Transverse colon (tissue), 4 donors: ENCODE measurements around the gene EEPD1. TPM values are rescaled to one million over a fixed set of nuclear protein-coding genes. Genes with fewer than 3 reads are reported as not detected.

ENCODE experiments used
- DNase-seq: peaks from one replicate; pipeline ENCODE4 v3.0.0-alpha.2; 2019
- H3K27ac ChIP-seq, 4 donors: fragments of 200-600 bp; sonication (generic); 2 replicates each; pipeline ENCODE4 v1.5.1; 2016 to 2018; ENCODE audit warnings: inconsistent platforms in 4 of 4
- H3K27me3 ChIP-seq: fragments of 200-600 bp; sonication (generic); 2 replicates; pipeline ENCODE4 v1.5.1; 2017; ENCODE audit warnings: inconsistent platforms
- H3K36me3 ChIP-seq, 4 donors: fragments of 200-600 bp; sonication (generic); 2 replicates each; pipeline ENCODE4 v1.5.1; 2017 to 2019; ENCODE audit warnings: inconsistent platforms in 4 of 4
- H3K4me1 ChIP-seq, 4 donors: fragments of 200-600 bp; sonication (generic); 2 replicates each; pipeline ENCODE4 v1.5.1; 2017 to 2020; ENCODE audit warnings: inconsistent platforms in 4 of 4
- H3K4me3 ChIP-seq, 4 donors: fragments of 200-600 bp; sonication (generic); 1 replicate in 1 of 4; 2 replicates in 3 of 4; pipeline versions ENCODE4 v1.5.1 to v1.6.1; 2017 to 2019; ENCODE audit warnings: inconsistent platforms in 4 of 4
- H3K9me3 ChIP-seq, 2 donors: fragments of 200-600 bp; sonication (generic); 2 replicates each; pipeline ENCODE4 v1.5.1; 2017 to 2019; ENCODE audit warnings: inconsistent platforms in 2 of 2
- CTCF ChIP-seq, 5 experiments: fragments of 200-600 bp in 3 of 5; fragments of 450-650 bp in 2 of 5; sonication (generic) in 3 of 5; IDR thresholded peaks; 1 replicate in 2 of 5; 2 replicates in 3 of 5; pipeline ENCODE4 v1.5.1; 2016 to 2017; ENCODE audit warnings: antibody characterized with exemption in 5 of 5, inconsistent platforms in 3 of 5, mild to moderate bottlenecking in 2 of 5, moderate library complexity in 1 of 5
- EP300 ChIP-seq: sonication (generic); formaldehyde crosslinking; IDR thresholded peaks from one replicate; pipeline ENCODE4 v1.6.1; 2017; ENCODE audit warnings: antibody characterized with exemption, low read depth
- POLR2A ChIP-seq: fragments of 450-650 bp; IDR thresholded peaks from one replicate; pipeline ENCODE4 v1.6.1; 2016; ENCODE audit warnings: antibody characterized with exemption, mild to moderate bottlenecking, moderate library complexity
- POLR2AphosphoS5 ChIP-seq, 3 donors: sonication (generic); formaldehyde crosslinking; IDR thresholded peaks; one replicate each; pipeline ENCODE4 v1.6.1; 2016; ENCODE audit warnings: antibody characterized with exemption in 3 of 3
- WGBS, 2 donors: methylation state at CpG; one replicate each; pipeline ENCODE4 v1.1.5; 2018; ENCODE audit warnings: low coverage in 1 of 2; 5-methylcytosine and 5-hydroxymethylcytosine counted together
- in situ Hi-C, 4 donors: fragments of 200-750 bp; cut with MboI; loops; one replicate each; pipeline versions ENCODE4 v1.15.0 to v1.15.1; 2017; ENCODE audit warnings: low sequenced_read_pairs in 3 of 4, low pct_ligation_motif_present in 1 of 4, low pct_unique_long_range_greater_than_20kb in 1 of 4
- intact Hi-C: fragments of 100-400 bp; cut with DNase I; formaldehyde crosslinking; loops from one replicate; pipeline ENCODE4 v1.15.1; 2023; ENCODE audit warnings: low total_unique reads
- total RNA-seq, 4 donors: library from RNA; depleted of rRNA; stranded (reverse); fragments of >200 nt; gene quantifications; one replicate each; pipeline ENCODE4 v1.1.0, GENCODE V29; 2016

The EEPD1 gene
- total RNA-seq, 4 donors from 2014 or later = 16.2 to 36.2 (median 25.2) TPM

DNA sequence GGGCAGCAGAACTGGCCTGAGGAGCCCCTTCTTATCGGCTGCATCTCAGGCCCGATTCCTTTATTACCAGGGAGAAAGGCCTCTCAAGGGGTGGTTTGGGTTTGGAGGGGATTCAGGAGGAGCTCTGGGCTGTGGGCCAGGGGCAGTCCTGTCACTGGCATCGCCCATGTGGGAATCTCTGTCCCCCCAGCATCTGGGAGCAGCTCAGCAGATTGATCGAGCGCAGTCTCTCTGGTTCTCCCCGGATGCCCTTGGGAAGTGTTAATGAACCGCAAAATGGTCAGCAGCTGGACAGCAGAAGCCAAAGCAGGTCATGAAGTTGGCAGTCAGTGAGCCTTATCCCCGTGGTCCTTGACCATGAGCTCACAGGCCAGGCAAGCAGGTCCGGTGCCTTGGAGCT lies 132.2 kb downstream of the EEPD1 start:
- no peaks in the 10 kb centered on the region for H3K36me3 ChIP-seq
- peaks cover 25 to 64% (median 42%) of the 10 kb centered on the region in 4 donors for H3K4me1 ChIP-seq
- in situ Hi-C loops (loop anchor here in 1 of 4 donors (25.0 kb wide), 1 partner anchor 123 kb away; the partner anchor contains the start of gene EEPD1), intact Hi-C loops (no loop called here)
- H3K27me3 ChIP-seq = no peaks in the 10 kb centered on the region
- TF ChIP-seq POLR2A (no peak), CTCF (IDR thresholded peaks at IDR 0.05) (no peak), EP300 (no peak), POLR2AphosphoS5 (IDR thresholded peaks at IDR 0.05) (no peak)
- H3K9me3 ChIP-seq = no peaks in the 10 kb centered on the region
- no peak overlapping the region for H3K27ac ChIP-seq
- DNase-seq = no peak
- no peak overlapping the region for H3K4me3 ChIP-seq
- 60 to 83% methylated on average over 1 to 9 of the region's 9 CpGs for WGBS, 2 donors

- Histone ChIP-seq H3K36me3 (no peaks in the 10 kb centered on the region), H3K27ac (peak overlapping the region in 3 of 4 donors; percentile 66 to 74 (median 72)), H3K9me3 (no peaks in the 10 kb centered on the region), H3K4me3 (no peak overlapping the region), H3K27me3 (no peaks in the 10 kb centered on the region), H3K4me1 (peaks cover 19 to 64% (median 38%) of the 10 kb centered on the region in 4 donors)
- intact Hi-C loops = no loop called here
- no peak for TF ChIP-seq CTCF (IDR thresholded peaks at IDR 0.05)
- TF ChIP-seq EP300 = no peak
- TF ChIP-seq POLR2A = no peak
- no peak for TF ChIP-seq POLR2AphosphoS5 (IDR thresholded peaks at IDR 0.05)
- no peak for DNase-seq
- WGBS, 2 donors = 71% methylated on average over 2 of the region's 2 CpGs; no CpG with 5 or more reads in 1 of the 2 donors
- in situ Hi-C loops = loop anchor here in 1 of 4 donors (25.0 kb wide), 1 partner anchor 124 kb away; the partner anchor contains the start of gene EEPD1
These were observed 133.2 kb downstream of the EEPD1 start for GRCh38 chr7:36286226-36286625.

GRCh38 chr7:36286688-36287087 lies 133.6 kb downstream of the EEPD1 start:
- in situ Hi-C loops = loop anchor here in 1 of 4 donors (25.0 kb wide), 1 partner anchor 124 kb away; the partner anchor contains the start of gene EEPD1
- TF ChIP-seq POLR2A (no peak), POLR2AphosphoS5 (IDR thresholded peaks at IDR 0.05) (no peak), EP300 (no peak)
- no peaks in the 10 kb centered on the region for H3K36me3 ChIP-seq
- H3K27me3 ChIP-seq = no peaks in the 10 kb centered on the region
- 89 to 100% methylated on average over 1 to 4 of the region's 4 CpGs for WGBS, 2 donors
- no peaks in the 10 kb centered on the region for H3K9me3 ChIP-seq
- peak overlapping the region; percentile 66 to 74 (median 72) for H3K27ac ChIP-seq
- intact Hi-C loops = no loop called here
- no peak for DNase-seq
- no peak overlapping the region for H3K4me3 ChIP-seq
- peaks cover 15 to 63% (median 35%) of the 10 kb centered on the region in 4 donors for H3K4me1 ChIP-seq

- Histone ChIP-seq H3K27ac (peak overlapping the region; percentile 66 to 74 (median 72)), H3K4me3 (peak overlapping the region in 1 of 4 donors; percentile 11), H3K9me3 (no peaks in the 10 kb centered on the region), H3K36me3 (no peaks in the 10 kb centered on the region), H3K4me1 (peaks cover 15 to 64% (median 37%) of the 10 kb centered on the region in 4 donors), H3K27me3 (no peaks in the 10 kb centered on the region)
- TF ChIP-seq CTCF (IDR thresholded peaks at IDR 0.05) (no peak), POLR2A (peak; percentile 11), POLR2AphosphoS5 (IDR thresholded peaks at IDR 0.05) (peak in 1 of 3 donors; percentile 57), EP300 (peak; percentile 14)
- intact Hi-C loops (no loop called here), in situ Hi-C loops (loop anchor here in 1 of 4 donors (25.0 kb wide), 1 partner anchor 125 kb away; the partner anchor contains the start of gene EEPD1)
- no peak for DNase-seq
- 35 to 42% methylated on average over 4 to 19 of the region's 19 CpGs for WGBS, 2 donors
These were observed 134.6 kb downstream of the EEPD1 start for GRCh38 chr7:36287371-36288241.
